Germinal center (tissue), 1 donor: ENCODE results near the gene TEX22.
A peak's percentile ranks its signal among the peaks of the same experiment; 100 is the strongest.

Experiments used
- DNase-seq: peaks from one replicate; pipeline ENCODE4 v3.0.0; 2012; ENCODE audit warnings: mixed read lengths, low spot score

Gene TEX22

GRCh38 chr14:105439710-105440553 lies 41.6 kb downstream of the TEX22 start:
- DNase-seq = no peak

GRCh38 chr14:105440554-105440900 lies 42.2 kb downstream of the TEX22 start:
- no peak for DNase-seq

- no peak for DNase-seq
Observed at GRCh38 chr14:105440992-105441391, 42.7 kb downstream of the TEX22 start.

DNA sequence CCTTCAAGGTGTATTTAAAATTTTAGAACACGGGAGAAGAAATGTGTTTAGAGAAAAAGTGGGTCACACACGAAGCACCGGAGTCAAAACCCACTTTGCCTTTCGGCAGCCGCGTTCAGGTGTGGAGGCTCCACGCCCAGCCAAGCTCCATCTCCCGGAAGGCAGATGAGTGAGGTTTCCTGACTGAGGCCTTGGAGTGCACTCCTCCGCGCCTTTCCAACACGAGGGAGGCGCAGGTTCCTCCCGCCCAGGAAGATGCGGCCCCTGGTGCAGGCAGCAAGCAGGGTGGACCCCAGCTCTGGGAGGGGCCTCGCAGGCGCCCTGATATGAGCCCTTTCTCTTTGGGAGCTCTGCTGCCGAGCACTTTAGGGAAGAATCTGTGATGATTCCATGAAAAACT lies 43.8 kb downstream of the TEX22 start:
- DNase-seq = no peak

DNA sequence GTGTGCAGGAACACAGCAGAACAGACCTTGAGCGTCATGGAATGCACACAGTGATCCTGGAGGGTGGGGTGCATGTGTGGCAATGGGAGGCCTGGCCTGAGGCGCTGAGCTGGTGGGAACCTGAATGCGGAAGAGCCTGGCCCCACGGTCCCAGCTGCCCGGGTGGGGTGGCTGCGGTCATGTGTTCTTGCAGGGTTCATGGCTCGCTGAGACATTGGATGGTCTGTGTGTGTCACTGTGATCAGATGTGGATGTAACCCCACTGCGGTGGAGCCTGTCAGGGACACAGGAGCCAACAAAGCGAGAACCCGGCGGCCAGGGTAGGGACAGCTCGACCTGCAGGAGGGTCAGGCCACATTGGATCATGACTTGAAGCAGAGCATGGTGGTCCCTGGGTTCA lies 44.5 kb downstream of the TEX22 start:
- no peak for DNase-seq

- no peak for DNase-seq
Observed at GRCh38 chr14:105444859-105445258, 46.5 kb downstream of the TEX22 start.

DNA sequence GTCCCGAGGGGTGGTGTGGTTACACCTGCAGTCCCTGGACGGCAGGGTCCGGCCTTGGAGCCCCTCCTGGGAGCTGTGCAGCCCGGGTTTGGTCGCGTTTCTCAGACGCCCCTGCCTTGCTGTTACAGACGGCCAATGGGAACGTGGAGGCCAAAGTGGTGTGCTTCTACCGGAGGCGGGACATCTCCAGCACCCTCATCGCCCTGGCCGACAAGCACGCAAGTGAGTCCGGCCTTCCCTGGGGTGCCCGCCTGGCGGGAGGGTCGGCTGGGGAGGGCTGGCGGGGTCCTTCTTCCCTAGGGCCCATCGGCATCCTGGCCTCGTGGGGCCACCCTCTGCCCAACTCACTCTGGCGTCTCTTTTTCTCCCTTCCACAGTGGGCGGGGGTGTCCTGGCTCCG lies 47.0 kb downstream of the TEX22 start:
- DNase-seq = no peak

DNA sequence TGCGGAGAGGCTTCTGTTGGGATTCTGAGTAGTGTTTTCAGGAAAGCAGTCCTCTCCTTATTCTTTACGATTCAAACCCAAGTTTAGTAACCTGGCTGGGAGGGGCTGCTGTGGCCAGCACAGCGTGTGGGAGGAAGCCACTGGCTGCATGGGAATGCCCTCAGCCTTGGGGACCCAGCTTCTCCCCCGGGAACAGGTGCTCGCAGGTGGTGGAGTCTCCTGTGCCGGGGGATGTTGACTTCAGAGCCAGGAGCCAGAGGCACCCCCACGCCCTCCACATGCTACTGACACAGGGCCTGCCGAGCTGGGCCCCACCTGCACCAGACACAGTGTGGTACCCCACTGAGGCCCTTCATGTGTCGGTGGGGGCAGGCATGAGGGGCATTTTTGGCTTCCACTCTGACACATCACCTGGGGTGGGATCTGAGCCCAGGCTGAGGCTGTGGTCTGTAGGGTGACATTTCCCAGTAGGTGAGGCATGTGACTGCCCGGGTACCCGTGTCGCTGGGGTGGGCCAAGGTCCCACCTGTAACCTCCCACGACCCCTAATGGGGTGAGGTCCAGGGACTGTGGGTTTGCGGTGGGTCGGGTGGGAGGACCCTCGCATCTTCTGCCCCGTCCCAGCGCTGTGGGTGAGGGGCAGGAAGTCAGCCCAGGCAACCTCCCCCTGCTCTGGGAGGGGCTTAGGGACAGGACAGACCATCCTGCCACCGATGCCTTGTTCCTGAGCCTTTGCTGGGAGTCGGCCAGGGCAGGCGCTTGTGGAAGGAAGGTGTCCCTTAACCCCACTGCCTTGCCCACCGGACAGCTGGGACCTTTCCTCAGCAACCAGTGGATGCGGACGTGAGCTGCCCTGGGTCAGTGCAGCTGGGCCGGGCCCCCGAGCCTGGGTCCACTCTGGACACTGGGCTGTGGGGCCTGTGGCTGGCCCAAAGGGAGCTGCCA lies 47.8 kb downstream of the TEX22 start:
- DNase-seq = no peak

- DNase-seq = no peak
Observed at GRCh38 chr14:105446971-105447370, 48.6 kb downstream of the TEX22 start.

DNA sequence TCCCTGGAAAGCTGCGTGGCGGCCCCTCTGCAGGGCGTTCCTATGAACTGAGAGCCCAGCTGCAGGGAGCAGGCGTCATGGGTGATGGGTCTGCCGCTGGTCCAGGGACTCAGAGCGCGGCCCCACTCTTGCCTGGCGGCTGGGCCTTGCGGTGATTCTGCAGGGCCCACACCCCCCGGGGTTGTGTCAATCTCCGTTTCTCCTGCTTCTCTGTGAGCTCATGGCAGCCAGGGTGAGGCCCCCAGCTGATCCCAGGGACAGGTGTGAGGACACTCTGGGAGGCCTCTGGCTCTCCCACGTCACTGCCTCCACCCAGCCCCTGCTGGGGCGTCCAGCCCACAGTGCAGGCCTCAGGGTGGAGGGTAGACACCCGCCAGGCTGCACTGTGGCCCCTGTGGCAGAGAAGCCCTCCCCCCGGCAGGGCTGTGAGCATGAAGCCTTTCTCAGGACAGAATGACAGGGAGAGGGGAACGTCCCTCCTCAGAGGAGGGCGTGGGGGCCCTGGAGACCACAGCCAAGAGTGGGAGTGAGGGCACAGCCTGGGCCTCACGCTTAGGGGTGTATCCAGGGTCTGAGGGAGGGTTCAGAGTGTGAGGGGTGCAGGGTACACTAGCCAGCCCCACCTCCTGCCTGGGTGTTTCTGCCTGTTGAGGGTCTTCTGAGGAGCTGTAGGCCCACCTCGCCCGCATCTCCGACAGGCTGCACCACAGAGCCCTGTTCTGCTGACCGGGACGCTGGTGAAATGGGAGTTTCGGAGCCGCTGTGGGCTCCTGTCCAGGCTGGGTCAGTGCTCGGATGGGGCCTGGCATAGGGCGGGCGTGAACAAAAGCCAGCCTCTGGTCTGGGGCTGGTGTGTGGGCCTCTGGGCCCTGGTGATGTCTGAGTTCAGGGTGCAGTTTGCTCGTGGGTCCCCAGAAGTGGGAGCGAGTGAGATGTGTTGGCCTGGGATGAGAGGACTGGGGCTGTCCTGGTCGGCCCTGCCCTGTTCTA lies 49.6 kb downstream of the TEX22 start:
- no peak for DNase-seq

GRCh38 chr14:105448706-105449111 lies 50.4 kb downstream of the TEX22 start:
- DNase-seq = peak; percentile 81

- DNase-seq = no peak
Observed at GRCh38 chr14:105449276-105450122, 51.2 kb downstream of the TEX22 start.

DNA sequence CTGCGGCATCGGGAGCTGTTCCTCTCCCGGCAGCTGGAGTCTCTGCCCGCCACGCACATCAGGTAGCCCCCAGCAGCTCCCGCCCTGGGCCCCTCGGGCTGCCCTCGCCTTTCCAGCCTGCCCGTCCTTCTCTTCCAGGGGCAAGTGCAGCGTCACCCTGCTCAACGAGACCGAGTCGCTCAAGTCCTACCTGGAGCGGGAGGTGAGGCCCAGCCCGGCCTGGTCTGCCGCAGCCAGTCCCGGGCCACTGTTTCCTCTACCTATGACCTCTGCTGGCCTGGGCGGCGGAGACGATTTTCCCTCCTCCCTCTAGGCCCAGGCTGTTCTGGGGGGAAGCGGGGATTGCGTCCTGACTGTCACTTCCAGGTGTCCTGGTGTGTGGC lies 51.8 kb downstream of the TEX22 start:
- no peak for DNase-seq

- no peak for DNase-seq
Observed at GRCh38 chr14:105450864-105451720, 52.8 kb downstream of the TEX22 start.

GRCh38 chr14:105452963-105453362 lies 54.6 kb downstream of the TEX22 start:
- no peak for DNase-seq

DNA sequence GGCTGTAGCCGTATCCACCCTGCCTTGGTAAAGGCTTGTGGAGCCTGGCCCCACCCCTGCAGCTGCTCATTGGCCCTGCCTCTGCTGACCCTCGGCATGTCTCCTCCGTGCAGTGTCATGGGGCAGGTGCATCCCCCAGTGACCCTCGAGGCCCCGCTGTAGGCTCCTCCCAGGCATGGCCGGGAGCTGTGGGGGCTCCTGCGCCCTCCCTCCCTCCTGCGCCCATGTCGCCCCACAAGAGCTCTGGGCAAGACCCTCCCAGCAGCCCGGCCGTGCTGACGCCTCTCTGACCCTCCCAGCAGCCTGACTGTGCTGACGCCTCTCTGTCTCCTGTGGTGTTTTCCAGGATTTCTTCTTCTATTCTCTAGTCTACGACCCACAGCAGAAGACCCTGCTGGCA lies 55.5 kb downstream of the TEX22 start:
- DNase-seq = no peak

- DNase-seq = no peak
Observed at GRCh38 chr14:105455086-105455640, 56.8 kb downstream of the TEX22 start.

DNA sequence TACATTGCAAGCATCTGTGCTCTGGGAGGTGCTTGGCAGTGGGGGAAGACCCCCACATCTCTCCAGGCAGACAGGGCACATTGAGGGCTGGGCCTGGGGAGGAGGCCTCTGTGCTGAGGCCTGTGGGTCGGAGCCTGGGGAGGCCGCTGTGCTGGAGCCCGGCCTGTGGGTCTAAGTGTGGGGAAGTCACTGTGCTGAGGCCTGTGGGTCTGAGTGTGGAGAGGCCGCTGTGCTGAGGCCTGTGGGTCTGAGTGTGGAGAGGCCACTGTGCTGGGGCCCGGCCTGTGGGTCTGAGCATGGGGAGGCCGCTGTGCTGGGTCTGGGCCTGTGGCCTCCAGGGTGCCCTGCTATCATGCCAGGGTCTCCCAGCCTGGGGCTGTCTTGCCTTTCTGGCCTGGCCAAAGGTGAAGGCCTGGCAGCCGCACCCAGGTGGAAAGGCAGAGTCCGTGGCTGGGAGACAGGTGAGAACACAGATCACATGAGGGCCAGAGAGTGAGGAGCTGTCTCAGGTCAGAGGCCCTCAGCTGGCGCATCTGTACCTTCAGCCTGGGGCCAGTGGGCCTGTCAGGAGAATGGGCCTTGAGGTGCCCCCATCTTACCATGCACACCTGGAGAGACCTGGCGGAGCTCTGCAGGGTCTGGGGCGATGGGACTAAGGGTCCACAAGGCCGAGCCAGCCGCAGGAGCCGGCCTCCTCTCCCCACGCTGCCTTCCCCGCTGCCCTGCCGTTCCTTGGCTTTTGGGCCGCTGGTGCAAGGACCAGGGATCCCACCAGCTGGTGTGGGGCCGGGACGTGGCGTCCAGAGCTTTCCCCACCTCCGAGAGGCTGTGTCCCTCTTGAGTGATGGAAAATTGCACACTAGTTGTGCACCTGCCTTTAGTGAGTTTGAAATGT lies 57.7 kb downstream of the TEX22 start:
- DNase-seq = no peak
